HEK293T (cell line): Measurements from ENCODE around the gene ERC2.

ENCODE experiments used
- CTCF ChIA-PET: fragments of 350-600 bp; formaldehyde crosslinking; extraction: SDS; loops from one replicate; lab custom pipeline; 2021; ENCODE audit warnings: antibody characterized with exemption, inconsistent platforms; lab: Yijun Ruan, JAX
- POLR2A ChIA-PET: fragments of 350-600 bp; formaldehyde crosslinking; extraction: SDS; loops from one replicate; lab custom pipeline; 2020; ENCODE audit warnings: antibody characterized with exemption, inconsistent platforms; lab: Yijun Ruan, JAX
- DNase-seq: peaks from one replicate; pipeline ENCODE4 v3.0.0; 2012; ENCODE audit warnings: mixed read lengths; ENCODE audit errors: extremely low spot score
- ARNT ChIP-seq: fragments of 450-650 bp; IDR thresholded peaks from 2 replicates; pipeline ENCODE4 v1.6.1; 2017; ENCODE audit warnings: mild to moderate bottlenecking
- BHLHE40 ChIP-seq: fragments of 450-650 bp; IDR thresholded peaks from 2 replicates; pipeline ENCODE4 v1.6.1; 2016; ENCODE audit warnings: mild to moderate bottlenecking, moderate library complexity, borderline replicate concordance
- CTBP1 ChIP-seq: fragments of 450-650 bp; IDR thresholded peaks from 2 replicates; pipeline ENCODE4 v1.6.1; 2016; ENCODE audit warnings: borderline replicate concordance
- ELF4 ChIP-seq: fragments of 450-650 bp; IDR thresholded peaks from 2 replicates; pipeline ENCODE4 v1.6.1; 2017; ENCODE audit warnings: antibody characterized with exemption
- FOXA1 ChIP-seq: fragments of 450-650 bp; IDR thresholded peaks from 2 replicates; pipeline ENCODE4 v1.6.1; 2016; ENCODE audit warnings: mild to moderate bottlenecking
- FOXK2 ChIP-seq: fragments of 450-650 bp; IDR thresholded peaks from 2 replicates; pipeline ENCODE4 v1.6.1; 2016; ENCODE audit warnings: mild to moderate bottlenecking
- FOXM1 ChIP-seq: fragments of 450-650 bp; IDR thresholded peaks from 2 replicates; pipeline ENCODE4 v1.6.1; 2017; ENCODE audit warnings: mild to moderate bottlenecking, borderline replicate concordance
- HDGF ChIP-seq: fragments of 450-650 bp; IDR thresholded peaks from 2 replicates; pipeline ENCODE4 v1.6.1; 2017; ENCODE audit warnings: antibody characterized with exemption, borderline replicate concordance
- L3MBTL2 ChIP-seq: fragments of 450-650 bp; conservative IDR thresholded peaks from 2 replicates; pipeline ENCODE4 v1.6.1; 2016; ENCODE audit warnings: mild to moderate bottlenecking
- LEF1 ChIP-seq: fragments of 450-650 bp; IDR thresholded peaks from 2 replicates; pipeline ENCODE4 v1.6.1; 2017; ENCODE audit warnings: mild to moderate bottlenecking, borderline replicate concordance
- NFRKB ChIP-seq: fragments of 450-650 bp; IDR thresholded peaks from 2 replicates; pipeline ENCODE4 v1.6.1; 2016; ENCODE audit warnings: mild to moderate bottlenecking, moderate library complexity
- PKNOX1 ChIP-seq: fragments of 450-650 bp; IDR thresholded peaks from 2 replicates; pipeline ENCODE4 v1.6.1; 2016
- SP1 ChIP-seq: fragments of 450-650 bp; IDR thresholded peaks from 2 replicates; pipeline ENCODE4 v1.6.1; 2017
- SUZ12 ChIP-seq: fragments of 450-650 bp; IDR thresholded peaks from 2 replicates; pipeline ENCODE4 v1.6.1; 2016; ENCODE audit warnings: mild to moderate bottlenecking
- TARDBP ChIP-seq: fragments of 450-650 bp; IDR thresholded peaks from 2 replicates; pipeline ENCODE4 v1.6.1; 2016
- ZNF384 ChIP-seq: fragments of 450-650 bp; IDR thresholded peaks from 2 replicates; pipeline ENCODE4 v1.6.1; 2016

Gene ERC2

GRCh38 chr3:55556619-55557537 lies 911.4 kb downstream of the ERC2 start:
- ChIA-PET POLR2A (interaction anchor here (1.3 kb wide), 1 partner anchor 14 kb away, joined by 4 read pairs; no protein-coding TSS in a partner anchor), CTCF (no interaction called here)
- TF ChIP-seq L3MBTL2 (no peak), ARNT (no peak), CTBP1 (no peak), NFRKB (no peak), FOXM1 (no peak), LEF1 (no peak), PKNOX1 (no peak)
- DNase-seq, result no peak

GRCh38 chr3:55555873-55556618 lies 912.2 kb downstream of the ERC2 start:
- TF ChIP-seq PKNOX1 (no peak), FOXK2 (no peak), HDGF (no peak), SP1 (no peak), NFRKB (no peak), TARDBP (no peak), FOXA1 (no peak), BHLHE40 (no peak), CTBP1 (no peak), L3MBTL2 (no peak), LEF1 (no peak), ZNF384 (no peak), ARNT (no peak), FOXM1 (no peak), SUZ12 (no peak)
- DNase-seq, result no peak
- ChIA-PET CTCF (no interaction called here), POLR2A (interaction anchor here (1.3 kb wide), 1 partner anchor 13 kb away, joined by 4 read pairs; no protein-coding TSS in a partner anchor)

- POLR2A ChIA-PET, result no interaction called here
- no peak for DNase-seq
- no peak for TF ChIP-seq SUZ12
- TF ChIP-seq FOXK2, result no peak
- no peak for TF ChIP-seq BHLHE40
- TF ChIP-seq FOXM1, result no peak
- TF ChIP-seq L3MBTL2, result no peak
- no peak for TF ChIP-seq FOXA1
- no peak for TF ChIP-seq HDGF
- no peak for TF ChIP-seq CTBP1
- no peak for TF ChIP-seq SP1
- no peak for TF ChIP-seq ARNT
- no peak for TF ChIP-seq LEF1
- CTCF ChIA-PET, result no interaction called here
These were observed 913.4 kb downstream of the ERC2 start for GRCh38 chr3:55554634-55555425.

- ChIA-PET CTCF (no interaction called here), POLR2A (no interaction called here)
- no peak for DNase-seq
- TF ChIP-seq LEF1, result no peak
- no peak for TF ChIP-seq HDGF
- no peak for TF ChIP-seq FOXK2
- no peak for TF ChIP-seq ARNT
- no peak for TF ChIP-seq CTBP1
- TF ChIP-seq FOXA1, result no peak
- TF ChIP-seq SP1, result no peak
- no peak for TF ChIP-seq FOXM1
- TF ChIP-seq ZNF384, result no peak
These were observed 916.6 kb downstream of the ERC2 start for GRCh38 chr3:55551644-55552043.

DNA sequence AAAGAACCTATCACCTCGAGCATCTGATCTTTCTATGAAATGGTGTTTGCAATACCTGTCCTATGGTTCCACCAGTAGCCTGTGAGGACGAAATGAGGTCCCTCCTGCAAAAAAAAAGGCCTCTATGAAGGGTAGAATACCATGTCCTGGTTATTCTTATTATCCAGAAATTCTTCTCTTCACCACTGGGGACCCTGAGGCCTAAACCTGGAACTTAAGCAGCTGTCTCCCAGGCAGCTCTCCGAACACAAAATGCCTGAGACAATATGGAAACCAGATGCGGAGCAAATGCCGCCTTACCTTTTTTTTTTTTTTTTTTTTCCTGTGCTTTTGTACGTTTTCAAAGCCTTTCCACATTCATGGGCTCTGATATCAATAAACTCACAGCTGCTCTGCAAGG lies 919.1 kb downstream of the ERC2 start:
- ChIA-PET CTCF (interaction anchor here (0.6 to 0.8 kb wide), 4 partner anchors 8 to 472 kb away, joined by 3 to 9 read pairs (median 7); no protein-coding TSS in a partner anchor), POLR2A (no interaction called here)
- TF ChIP-seq FOXA1 (no peak), NFRKB (no peak), SP1 (no peak), ZNF384 (no peak), FOXK2 (no peak), TARDBP (no peak), FOXM1 (no peak), ARNT (no peak), ELF4 (no peak), PKNOX1 (no peak), BHLHE40 (no peak), L3MBTL2 (no peak), CTBP1 (no peak), SUZ12 (no peak), HDGF (no peak), LEF1 (no peak)
- peak; percentile 48 for DNase-seq
